Measurements from ENCODE around the gene OR10AD1.

The OR10AD1 gene

DNA sequence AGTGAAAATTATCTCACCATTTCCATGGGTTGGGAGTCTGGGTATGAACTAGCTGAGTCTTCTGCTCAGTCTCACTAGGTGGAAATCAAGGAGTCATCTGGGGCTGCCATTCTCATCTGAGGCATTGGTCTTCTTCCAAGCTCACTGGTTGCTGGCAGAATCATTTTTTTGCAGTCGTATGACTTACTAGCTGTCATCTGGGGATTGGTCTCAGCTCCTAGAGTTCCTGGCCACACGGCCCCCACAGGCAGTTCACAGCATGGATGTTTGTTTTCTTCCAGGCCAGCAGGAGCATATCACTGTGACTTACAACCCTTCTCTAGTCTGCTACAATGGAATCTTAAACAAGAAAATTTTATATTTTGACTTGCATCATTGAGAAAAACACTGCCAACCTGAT lies 18.6 kb upstream of the OR10AD1 start:
- TF ChIP-seq TCF12 (IDR thresholded peaks at IDR 0.05; ENCODE audit: low read depth) (no peak), EP300 (IDR thresholded peaks at IDR 0.05; ENCODE audit: borderline replicate concordance) (no peak), FOXM1 (IDR thresholded peaks at IDR 0.05; ENCODE audit: borderline replicate concordance, low read depth) (no peak), TEAD4 (IDR thresholded peaks at IDR 0.05) (no peak), CREB1 (IDR thresholded peaks at IDR 0.05; ENCODE audit: low read depth) (no peak), EGR1 (IDR thresholded peaks at IDR 0.05) (no peak), TAF1 (IDR thresholded peaks at IDR 0.05; ENCODE audit: low read depth) (no peak), CEBPB (IDR thresholded peaks at IDR 0.05) (no peak), RAD21 (IDR thresholded peaks at IDR 0.05; ENCODE audit: low read depth) (no peak), YY1 (IDR thresholded peaks at IDR 0.05; ENCODE audit: low read depth) (no peak), NFIC (IDR thresholded peaks at IDR 0.05) (no peak), ZBTB7A (IDR thresholded peaks at IDR 0.05; ENCODE audit: low read depth) (no peak)
- TF ChIP-seq, protein P1, sequence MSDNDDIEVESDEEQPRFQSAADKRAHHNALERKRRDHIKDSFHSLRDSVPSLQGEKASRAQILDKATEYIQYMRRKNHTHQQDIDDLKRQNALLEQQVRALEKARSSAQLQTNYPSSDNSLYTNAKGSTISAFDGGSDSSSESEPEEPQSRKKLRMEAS (IDR thresholded peaks at IDR 0.05), result no peak
- TF ChIP-seq, protein P2, sequence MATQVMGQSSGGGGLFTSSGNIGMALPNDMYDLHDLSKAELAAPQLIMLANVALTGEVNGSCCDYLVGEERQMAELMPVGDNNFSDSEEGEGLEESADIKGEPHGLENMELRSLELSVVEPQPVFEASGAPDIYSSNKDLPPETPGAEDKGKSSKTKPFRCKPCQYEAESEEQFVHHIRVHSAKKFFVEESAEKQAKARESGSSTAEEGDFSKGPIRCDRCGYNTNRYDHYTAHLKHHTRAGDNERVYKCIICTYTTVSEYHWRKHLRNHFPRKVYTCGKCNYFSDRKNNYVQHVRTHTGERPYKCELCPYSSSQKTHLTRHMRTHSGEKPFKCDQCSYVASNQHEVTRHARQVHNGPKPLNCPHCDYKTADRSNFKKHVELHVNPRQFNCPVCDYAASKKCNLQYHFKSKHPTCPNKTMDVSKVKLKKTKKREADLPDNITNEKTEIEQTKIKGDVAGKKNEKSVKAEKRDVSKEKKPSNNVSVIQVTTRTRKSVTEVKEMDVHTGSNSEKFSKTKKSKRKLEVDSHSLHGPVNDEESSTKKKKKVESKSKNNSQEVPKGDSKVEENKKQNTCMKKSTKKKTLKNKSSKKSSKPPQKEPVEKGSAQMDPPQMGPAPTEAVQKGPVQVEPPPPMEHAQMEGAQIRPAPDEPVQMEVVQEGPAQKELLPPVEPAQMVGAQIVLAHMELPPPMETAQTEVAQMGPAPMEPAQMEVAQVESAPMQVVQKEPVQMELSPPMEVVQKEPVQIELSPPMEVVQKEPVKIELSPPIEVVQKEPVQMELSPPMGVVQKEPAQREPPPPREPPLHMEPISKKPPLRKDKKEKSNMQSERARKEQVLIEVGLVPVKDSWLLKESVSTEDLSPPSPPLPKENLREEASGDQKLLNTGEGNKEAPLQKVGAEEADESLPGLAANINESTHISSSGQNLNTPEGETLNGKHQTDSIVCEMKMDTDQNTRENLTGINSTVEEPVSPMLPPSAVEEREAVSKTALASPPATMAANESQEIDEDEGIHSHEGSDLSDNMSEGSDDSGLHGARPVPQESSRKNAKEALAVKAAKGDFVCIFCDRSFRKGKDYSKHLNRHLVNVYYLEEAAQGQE (IDR thresholded peaks at IDR 0.05; ENCODE audit: low read depth), result no peak

DNA sequence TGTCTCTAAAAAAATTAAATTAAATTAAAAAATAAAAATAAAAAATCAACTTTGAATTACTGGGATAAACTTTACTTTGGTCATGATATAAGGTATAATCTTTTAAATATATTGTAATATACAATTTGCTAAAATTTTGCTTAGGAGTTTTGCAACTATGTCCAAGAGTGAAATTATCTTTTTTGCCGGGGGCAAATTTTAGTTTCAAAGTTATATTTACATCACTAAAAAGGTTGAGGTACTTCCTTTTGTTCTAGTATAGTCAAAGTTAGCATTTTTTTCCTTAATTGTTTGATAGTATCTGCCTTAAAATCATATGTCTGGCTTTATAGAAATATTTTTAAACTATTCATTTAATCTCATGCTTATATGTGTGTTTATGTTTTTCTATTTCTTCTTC lies 17.6 kb upstream of the OR10AD1 start:
- no peak for TF ChIP-seq YY1 (IDR thresholded peaks at IDR 0.05; ENCODE audit: low read depth)
- no peak for TF ChIP-seq CEBPB (IDR thresholded peaks at IDR 0.05)
- TF ChIP-seq NFIC (IDR thresholded peaks at IDR 0.05), result no peak

DNA sequence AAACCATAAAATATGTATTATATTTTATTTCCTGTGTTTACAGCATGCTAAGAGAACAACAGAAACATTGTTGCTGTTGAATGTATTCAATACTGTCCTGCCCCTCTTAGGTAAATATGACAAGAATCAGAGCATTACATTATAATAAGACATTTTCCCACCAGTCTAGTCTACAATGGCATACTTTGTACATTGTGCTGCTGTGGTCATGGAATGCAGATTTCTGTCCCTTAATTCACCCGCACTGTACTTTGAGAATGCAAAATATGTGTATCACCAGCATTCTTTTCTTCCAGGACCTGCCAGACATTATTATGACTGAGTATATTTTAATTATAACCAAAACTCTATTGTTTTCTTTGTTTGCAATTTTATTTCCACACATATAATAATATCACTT lies 16.5 kb upstream of the OR10AD1 start:
- TF ChIP-seq, protein P3, sequence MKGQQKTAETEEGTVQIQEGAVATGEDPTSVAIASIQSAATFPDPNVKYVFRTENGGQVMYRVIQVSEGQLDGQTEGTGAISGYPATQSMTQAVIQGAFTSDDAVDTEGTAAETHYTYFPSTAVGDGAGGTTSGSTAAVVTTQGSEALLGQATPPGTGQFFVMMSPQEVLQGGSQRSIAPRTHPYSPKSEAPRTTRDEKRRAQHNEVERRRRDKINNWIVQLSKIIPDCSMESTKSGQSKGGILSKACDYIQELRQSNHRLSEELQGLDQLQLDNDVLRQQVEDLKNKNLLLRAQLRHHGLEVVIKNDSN (IDR thresholded peaks at IDR 0.05), result no peak
- TF ChIP-seq TEAD4 (IDR thresholded peaks at IDR 0.05), result peak; percentile 74

DNA sequence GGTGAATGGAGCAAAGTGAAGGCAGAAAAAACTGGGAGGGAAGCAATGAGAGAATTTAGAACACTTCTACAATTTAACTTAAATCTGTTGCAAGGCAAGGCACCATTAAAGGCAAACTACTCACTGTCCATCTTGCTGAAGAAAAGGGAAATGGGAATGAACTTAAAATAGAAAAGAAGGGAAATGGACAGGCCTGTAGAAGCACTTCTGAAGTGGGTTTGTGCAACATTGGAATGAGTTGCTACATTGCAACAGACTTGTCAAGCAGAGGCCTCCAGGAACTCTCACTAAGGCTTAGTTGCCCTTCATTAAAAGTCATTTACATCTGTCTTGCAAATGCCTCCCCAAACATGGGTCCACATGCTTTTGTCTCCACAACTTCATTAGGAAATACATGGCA lies 13.7 kb upstream of the OR10AD1 start:
- TF ChIP-seq RAD21 (IDR thresholded peaks at IDR 0.05; ENCODE audit: low read depth), result no peak
- TF ChIP-seq TEAD4 (IDR thresholded peaks at IDR 0.05), result no peak
- TF ChIP-seq CEBPB (IDR thresholded peaks at IDR 0.05), result no peak
- no peak for TF ChIP-seq EP300 (IDR thresholded peaks at IDR 0.05; ENCODE audit: borderline replicate concordance)
- no peak for TF ChIP-seq NFIC (IDR thresholded peaks at IDR 0.05)
- no peak for TF ChIP-seq EGR1 (IDR thresholded peaks at IDR 0.05)
- TF ChIP-seq TAF1 (IDR thresholded peaks at IDR 0.05; ENCODE audit: low read depth), result no peak
- no peak for TF ChIP-seq FOXM1 (IDR thresholded peaks at IDR 0.05; ENCODE audit: borderline replicate concordance, low read depth)
- TF ChIP-seq YY1 (IDR thresholded peaks at IDR 0.05; ENCODE audit: low read depth), result no peak
- TF ChIP-seq, protein P1 (IDR thresholded peaks at IDR 0.05), result no peak
- TF ChIP-seq CREB1 (IDR thresholded peaks at IDR 0.05; ENCODE audit: low read depth), result no peak
- TF ChIP-seq, protein P3 (IDR thresholded peaks at IDR 0.05), result no peak
- TF ChIP-seq TCF12 (IDR thresholded peaks at IDR 0.05; ENCODE audit: low read depth), result no peak
- TF ChIP-seq ZBTB7A (IDR thresholded peaks at IDR 0.05; ENCODE audit: low read depth), result no peak
- TF ChIP-seq, protein P2 (IDR thresholded peaks at IDR 0.05; ENCODE audit: low read depth), result no peak

DNA sequence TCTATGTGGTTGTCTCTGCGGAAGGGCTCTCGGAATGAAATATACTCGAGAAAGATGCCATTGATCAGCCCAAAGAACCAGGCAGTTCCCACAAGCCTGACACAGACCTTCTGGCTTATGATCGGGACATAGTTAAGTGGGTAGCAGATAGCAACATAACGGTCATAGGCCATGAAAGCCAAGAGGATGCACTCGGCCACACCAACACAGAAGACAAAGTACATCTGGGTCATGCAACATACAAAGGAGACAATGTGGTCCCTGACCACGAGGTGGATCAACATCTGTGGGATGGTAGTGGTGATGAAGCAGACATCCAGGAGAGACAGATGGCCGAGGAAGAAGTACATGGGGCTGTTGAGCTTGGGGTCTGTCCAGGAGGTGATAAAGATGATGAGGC lies 326 bp downstream of the OR10AD1 start:
- TF ChIP-seq FOXM1 (IDR thresholded peaks at IDR 0.05; ENCODE audit: borderline replicate concordance, low read depth) (no peak), RAD21 (IDR thresholded peaks at IDR 0.05; ENCODE audit: low read depth) (no peak), TEAD4 (IDR thresholded peaks at IDR 0.05) (no peak), TAF1 (IDR thresholded peaks at IDR 0.05; ENCODE audit: low read depth) (no peak), TCF12 (IDR thresholded peaks at IDR 0.05; ENCODE audit: low read depth) (no peak), YY1 (IDR thresholded peaks at IDR 0.05; ENCODE audit: low read depth) (no peak), NFIC (IDR thresholded peaks at IDR 0.05) (no peak), CREB1 (IDR thresholded peaks at IDR 0.05; ENCODE audit: low read depth) (no peak), EGR1 (IDR thresholded peaks at IDR 0.05) (no peak), CEBPB (IDR thresholded peaks at IDR 0.05) (no peak), EP300 (IDR thresholded peaks at IDR 0.05; ENCODE audit: borderline replicate concordance) (no peak), ZBTB7A (IDR thresholded peaks at IDR 0.05; ENCODE audit: low read depth) (no peak)
- TF ChIP-seq, protein P3 (IDR thresholded peaks at IDR 0.05), result no peak
- TF ChIP-seq, protein P1 (IDR thresholded peaks at IDR 0.05), result no peak
- TF ChIP-seq, protein P2 (IDR thresholded peaks at IDR 0.05; ENCODE audit: low read depth), result no peak

All from Ishikawa (cell line).